Measurements from ENCODE around the gene FAM174C. TPM values are rescaled to one million over a fixed set of nuclear protein-coding genes. Genes with fewer than 3 reads are reported as not detected.
A peak's percentile ranks its signal among the peaks of the same experiment; 100 is the strongest.
"Not testable (repeated sequence)": the region's sequence is repeated elsewhere in the genome, so short reads cannot be mapped to it uniquely, and the experiment has no call there.

FAM174C gene
- total RNA-seq, 1 donor from 2014 or later: 48.0 TPM

DNA sequence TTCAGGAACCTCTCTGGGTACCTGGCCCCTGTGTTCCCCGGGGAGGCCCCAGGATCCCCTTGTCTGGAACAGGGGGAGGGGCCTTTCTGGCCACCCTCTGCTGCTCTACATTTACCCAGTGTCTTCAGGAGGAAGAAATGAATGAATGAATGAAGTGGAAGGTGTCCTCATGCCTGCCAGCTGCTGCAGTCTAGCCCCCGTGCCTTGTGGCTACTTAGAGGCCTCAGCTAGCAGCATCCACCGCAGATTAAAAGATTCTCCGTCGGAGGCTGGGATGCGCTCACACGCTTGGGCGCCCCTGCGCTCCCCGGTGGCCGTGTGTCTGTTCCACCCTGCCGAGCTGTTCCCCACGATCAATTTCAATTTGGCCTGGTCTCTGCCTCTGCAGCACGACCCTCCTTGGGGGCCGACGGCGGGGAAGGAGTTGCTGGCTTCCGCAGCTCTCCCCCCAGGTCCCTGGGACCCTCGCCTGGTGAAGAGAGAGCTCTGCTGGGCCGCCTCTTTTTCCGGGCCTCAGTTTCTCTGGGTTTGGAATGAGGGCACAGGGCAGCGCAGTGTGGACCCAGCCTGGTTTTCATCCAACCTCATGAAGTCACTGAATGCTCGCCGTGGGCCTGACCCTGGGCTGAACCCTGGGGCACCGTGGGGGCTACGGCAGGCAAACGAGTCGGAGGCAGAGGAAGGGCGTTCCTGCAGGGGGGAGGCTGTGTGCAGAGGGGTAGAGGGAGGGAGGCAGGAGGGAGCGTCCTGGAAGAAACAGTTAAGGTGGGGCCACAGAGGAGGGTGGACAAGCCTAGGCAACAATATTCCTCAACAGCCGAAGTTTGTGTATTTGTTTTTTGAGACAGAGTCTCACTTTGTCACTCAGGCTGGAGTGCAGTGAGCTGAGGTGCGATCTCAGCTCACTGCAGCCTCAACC is 38.6 kb downstream of the FAM174C start:
- no peak for DNase-seq (ENCODE audit: low spot score)
- no peak for ATAC-seq

DNA sequence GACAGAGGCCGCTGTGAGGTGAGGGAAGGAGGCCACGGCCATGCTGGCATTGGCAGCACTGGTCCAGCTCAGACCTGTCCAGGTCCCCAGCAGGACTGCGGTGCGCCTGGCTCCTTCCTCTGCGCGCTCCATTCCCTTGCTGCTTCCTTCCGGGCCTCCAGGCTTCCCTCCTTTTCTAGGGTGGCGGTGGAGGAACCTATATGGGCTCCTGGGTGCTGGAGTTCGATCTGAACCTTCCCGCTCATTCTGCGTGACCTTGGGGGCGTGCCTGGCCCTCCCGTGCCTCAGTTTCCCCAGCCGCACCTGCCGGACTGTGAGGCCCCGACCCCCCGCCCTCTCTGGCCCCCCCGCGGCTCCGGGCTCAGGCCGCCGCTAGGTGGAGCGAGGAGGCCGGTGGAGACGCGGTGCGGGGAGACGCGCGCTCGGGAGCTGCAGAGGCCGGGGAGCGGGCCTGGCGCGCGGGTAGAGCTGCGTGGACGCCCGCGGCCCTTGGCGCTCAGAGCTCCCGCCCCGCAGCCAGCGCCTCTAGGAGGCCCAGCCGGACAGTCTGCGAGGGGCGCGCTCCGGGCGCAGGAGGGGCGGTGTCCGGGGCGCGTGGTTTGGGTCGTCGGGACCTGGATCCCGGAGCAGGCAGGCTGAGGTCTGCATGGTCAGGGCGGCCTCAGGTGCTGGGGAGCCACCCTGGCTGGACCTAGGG is 40.3 kb downstream of the FAM174C start:
- DNase-seq (ENCODE audit: low spot score) (peak; percentile 61), ATAC-seq (peak; percentile 95)

DNA sequence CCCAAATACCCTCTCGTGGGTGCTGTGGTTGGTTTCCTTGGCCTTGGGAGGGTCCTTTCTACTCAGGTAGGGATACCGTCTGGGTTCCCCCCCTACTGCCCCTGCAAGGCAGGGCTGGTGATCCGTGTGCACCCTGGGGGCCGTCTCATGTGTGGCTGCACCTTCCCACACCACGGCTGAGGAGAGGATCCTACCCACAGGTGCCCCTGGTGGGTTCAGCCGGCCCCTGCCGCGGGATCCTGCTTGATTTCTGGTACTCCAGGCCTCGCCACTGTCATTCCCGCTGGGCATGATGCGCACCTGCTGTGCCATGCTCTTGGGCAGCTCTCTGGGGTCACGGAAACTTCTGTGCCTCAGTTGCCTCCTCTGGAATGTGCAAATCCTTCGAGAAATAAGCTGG is 41.1 kb downstream of the FAM174C start:
- no peak for DNase-seq (ENCODE audit: low spot score)
- ATAC-seq: no peak

DNA sequence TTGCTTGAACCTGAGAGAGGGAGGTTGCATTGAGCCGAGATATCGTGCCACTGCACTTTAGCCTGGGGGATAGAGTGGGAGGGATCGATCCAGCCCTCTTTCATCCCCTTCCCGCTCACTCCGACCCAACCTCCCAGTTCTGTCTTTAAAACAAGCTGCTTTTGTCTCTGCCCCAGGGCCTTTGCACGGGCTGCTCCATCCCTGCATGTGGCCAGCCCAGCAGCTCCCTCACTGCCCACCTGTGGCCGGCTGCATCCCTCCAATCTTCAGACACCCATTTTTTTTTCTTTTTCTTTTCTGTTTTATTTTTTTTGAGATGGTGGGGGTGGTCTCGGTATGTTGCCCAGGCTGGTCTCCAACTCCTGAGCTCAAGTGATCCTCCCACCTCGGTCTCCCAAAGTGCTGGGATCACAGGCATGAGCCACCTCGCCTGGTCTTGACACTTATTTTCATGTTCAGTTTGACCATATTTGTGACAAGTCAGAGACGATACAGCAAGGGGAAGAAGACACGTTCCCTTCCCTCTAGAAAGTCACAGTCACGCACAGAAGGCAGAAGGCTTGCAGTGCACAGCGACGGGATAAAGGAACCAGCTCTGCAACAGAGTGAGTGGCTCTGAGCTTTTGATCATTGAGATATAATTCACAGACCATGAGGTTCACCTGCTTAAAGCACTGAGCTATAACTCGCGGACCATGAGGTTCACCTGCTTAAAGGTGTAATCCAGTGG is 42.1 kb downstream of the FAM174C start:
- DNase-seq (ENCODE audit: low spot score) (no peak), ATAC-seq (no peak)

DNA sequence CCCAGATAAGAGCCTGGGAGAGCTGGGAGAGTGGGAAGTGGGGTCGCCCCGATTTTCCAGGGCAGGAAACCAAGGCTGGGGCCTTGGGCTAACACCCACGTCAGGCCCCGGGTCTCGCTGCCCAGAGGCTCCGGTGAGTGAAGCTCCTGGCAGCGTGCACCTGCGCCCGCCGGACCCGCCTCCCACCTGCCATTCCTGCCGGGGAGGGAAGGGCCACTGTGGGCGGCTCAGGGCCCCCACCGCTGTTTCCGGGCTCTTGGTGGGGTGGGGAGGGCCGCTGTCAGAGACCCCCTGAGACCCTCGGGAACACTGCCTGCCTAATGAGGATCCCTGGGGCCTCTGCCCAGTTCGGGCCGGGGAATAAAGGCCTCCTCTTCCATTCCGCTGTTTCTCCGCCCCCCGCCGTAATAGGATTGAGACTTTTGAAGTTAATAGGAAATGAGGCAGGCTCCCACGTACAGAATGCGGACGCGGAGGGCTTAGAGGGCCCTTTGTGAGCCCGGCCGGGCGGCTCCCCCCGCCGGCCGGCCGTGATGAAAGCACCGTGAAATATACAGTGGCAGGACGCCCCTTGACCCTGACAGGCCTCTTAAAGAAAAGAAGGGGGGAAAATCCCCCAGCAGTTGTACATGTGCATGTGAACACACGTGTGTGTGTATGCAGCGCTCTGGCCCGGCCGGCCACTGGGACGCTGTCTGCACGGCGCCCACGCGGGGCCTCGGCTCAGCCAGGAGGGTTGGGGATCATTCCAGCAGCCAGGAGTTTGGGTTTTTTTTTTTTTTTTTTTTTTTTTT is 43.5 kb downstream of the FAM174C start:
- ATAC-seq (no peak), DNase-seq (ENCODE audit: low spot score) (no peak)

DNA sequence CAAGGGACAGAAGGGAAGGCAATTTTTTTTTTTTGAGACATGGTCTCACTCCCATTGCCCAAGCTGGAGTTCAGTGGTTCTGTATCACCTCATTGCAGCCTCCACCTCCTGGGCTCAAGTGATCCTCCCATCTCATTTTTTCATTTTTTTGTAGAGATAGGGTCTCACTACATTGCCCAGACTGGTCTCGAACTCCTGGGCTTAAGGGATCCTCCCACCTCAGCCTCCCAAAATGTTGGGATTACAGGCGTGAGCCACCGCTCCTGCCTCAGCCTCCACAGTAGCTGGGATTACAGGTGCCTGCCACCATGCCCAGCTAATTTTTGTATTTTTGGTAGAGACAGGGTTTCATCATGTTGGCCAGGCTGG is 44.9 kb downstream of the FAM174C start:
- not testable (repeated sequence) for ATAC-seq

DNA sequence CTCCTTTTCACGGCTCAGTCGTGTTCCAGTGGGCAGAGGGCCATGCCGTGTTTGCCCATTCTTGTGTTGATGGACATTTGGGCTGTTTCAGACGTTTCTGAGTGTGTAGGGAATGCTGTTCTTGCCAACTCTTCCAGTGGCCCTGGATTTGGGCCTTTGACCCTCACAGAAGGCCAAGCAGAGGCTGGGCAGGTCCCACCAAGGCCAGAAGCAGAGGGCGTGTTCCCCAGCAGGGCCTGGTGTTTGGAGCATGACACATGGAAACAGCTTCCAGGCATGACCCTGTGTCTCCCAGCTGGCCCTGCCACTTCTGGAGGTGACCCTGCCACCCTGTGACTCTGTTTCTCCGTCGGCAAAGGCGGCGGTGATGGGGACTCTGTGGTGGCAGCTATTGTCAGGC is 46.2 kb downstream of the FAM174C start:
- ATAC-seq (no peak), DNase-seq (ENCODE audit: low spot score) (no peak)

More for the DNA sequence above, 44.9 kb downstream of the FAM174C start:
- not testable (repeated sequence) for DNase-seq (ENCODE audit: low spot score)

DNA sequence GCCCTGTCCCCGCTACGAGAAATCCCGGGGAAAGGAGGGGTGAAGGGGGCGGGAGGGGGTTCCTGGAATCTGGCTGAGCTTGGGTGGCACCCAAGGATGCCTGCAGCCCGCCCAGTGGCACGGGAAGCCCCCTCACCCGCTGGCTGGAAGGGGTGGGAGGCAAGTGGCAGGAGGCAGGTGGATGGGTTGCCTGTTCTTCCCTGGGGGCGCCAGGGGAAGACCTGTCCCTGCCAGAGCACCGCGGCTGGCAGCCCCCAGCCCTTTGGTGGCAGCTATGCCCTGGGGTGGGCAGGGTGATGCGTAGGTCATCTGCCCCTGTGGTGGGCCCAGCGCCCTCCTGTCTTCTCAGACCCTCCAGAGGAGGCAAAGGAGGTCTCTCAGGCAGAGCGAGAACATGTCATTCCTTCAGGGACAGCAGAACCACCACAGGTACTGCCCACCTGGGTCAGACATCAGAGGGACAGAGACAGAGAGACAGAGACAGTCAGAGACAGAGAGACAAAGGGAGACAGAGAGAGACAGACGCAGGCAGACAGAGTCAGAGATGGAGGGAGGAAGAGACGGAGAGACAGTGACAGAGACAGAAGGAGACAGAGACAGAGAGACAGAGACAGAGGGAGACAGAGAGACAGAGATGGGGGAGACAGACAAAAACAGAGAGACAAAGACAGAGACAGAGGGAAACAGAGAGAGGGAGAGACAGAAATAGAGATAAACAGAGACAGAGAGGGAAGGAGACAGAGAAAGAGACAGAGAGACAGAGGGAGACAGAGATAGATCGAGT is 47.1 kb downstream of the FAM174C start:
- no peak for DNase-seq (ENCODE audit: low spot score)
- no peak for ATAC-seq

DNA sequence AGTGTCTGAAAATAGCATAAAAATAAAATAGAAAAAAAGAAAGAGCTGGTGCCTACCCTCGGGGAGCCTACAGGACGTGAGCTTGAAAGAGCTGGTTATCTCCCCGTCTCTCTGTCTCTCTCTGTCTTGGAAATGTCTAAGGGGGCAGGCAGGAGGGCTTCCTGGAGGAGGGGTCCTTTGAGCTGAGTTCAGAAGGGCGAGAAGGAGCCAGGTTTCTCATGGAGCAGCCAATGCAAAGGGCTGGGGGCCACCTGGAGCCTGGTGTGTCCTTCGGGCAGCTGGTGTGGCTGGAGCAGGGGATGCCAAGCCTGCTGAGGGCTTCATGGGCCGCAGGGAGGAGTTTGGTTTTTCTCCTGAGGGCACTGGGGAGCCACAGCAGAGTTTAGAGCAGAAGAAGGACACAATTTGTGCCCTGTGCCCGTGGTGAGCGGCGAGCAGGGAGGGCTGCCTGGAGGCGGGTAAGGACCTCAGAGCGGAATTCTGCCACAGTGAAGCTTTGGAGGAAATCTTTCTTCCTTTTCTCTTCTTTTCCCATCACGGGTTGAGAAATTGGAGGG is 49.0 kb downstream of the FAM174C start:
- no peak for DNase-seq (ENCODE audit: low spot score)

DNA sequence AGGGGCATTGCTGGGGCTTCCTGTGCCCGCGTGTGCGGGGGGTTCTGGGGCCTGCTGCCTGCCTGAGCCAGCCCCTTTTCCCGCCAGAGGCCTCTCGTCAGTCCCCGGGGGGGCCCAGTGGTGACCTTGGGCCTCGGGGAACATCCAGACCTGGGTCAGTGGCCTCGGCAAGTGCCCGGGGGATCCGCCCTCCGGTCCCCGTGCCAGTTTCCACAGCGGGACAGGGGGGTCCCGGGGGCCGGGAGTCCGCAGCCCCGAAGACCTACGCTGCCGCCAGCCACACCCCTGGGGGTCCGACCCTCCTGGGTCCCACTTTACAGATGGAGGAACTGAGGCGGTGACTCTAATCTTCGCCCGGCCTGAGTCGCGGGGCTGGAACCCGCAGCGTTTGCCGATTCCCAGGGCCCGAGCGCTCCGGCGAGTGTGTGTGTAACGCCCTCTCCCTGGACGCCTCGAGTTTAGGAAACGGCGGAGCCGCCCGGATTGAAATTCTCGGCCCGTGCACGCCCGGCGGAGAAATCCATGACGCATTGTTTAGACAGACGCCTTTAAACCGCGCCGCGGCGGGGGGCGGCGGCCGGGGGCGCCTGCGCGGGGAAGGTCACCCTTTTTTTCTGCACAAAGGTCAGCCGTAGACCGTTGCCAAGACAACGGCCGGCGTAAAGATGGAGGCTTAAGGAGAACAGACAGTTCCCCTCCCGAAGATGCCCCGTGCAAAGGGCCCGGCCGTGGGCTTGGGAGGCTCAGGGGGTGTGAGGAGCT is 49.7 kb downstream of the FAM174C start:
- peak; percentile 64 for ATAC-seq

More for the DNA sequence above, 49.0 kb downstream of the FAM174C start:
- no peak for ATAC-seq

DNA sequence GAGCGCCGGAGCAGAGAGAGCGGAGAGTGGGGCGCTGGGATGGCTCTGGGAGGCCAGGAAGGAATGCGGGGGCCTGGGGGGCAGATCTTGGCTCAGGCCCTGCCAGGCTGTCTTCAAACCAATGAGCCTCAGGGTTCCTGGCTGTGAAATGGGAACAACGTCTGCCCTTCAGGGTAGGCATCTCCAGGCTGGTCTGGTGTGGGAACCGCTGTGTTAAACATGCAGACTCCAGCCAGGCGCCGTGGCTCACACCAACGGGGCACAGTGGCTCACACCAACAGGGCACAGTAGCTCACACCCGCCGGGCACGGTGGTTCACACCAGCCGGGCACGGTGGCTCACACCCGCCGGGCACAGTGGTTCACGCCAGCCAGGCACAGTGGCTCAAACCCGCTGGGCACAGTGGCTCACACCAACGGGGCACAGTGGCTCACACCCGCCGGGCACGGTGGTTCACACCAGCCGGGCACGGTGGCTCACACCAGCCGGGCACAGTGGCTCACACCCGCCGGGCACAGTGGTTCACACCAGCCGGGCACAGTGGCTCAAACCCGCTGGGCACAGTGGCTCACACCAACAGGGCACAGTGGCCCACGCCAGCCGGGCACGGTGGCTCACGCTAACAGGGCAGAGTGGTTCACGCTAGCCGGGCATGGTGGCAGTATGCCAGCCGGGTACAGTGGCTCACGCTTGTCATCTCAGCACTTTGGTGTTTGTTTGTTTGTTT is 50.4 kb downstream of the FAM174C start:
- DNase-seq (ENCODE audit: low spot score) (no peak), ATAC-seq (peak; percentile 33)

More for the DNA sequence above, 49.7 kb downstream of the FAM174C start:
- DNase-seq (ENCODE audit: low spot score): no peak

DNA sequence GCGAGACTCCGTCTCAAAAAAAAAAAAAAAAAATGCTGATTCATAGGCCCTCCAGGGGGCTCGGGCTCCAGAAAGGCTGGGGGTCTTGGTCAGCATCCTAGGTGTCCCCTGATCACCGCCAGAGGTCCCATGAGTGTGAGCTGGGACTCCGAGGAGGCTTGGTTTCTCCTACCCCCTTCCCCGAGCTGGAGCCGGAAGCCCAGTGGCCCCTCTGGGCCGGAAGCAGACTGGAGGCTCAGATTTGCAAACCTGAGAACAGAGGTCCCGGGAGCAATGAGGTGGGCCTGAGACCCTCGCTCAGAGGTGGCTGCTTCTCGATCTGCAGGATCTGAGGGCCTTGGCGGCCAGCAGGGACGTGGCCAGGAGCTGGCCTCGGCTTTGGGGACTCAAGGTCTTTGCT is 51.8 kb downstream of the FAM174C start:
- no peak for DNase-seq (ENCODE audit: low spot score)
- no peak for ATAC-seq

Other genes starting within 250 kb of the FAM174C start
- gene CNN2, start 248.9 kb upstream of the FAM174C start, total RNA-seq: 23.2 TPM
- 10.4 TPM for gene ABCA7, start 235.4 kb upstream of the FAM174C start, total RNA-seq
- gene ARHGAP45, start 208.4 kb upstream of the FAM174C start, total RNA-seq: 5.1 TPM
- gene POLR2E, start 180.2 kb upstream of the FAM174C start, total RNA-seq: 143 TPM
- gene GPX4, start 171.5 kb upstream of the FAM174C start, total RNA-seq: 247 TPM
- 22.6 TPM for gene SBNO2, start 101.3 kb upstream of the FAM174C start, total RNA-seq
- 33.1 TPM for gene STK11, start 69.8 kb upstream of the FAM174C start, total RNA-seq
- gene CBARP, start 37.5 kb upstream of the FAM174C start, total RNA-seq: 0.38 TPM
- 282 TPM for gene ATP5F1D, start 33.8 kb upstream of the FAM174C start, total RNA-seq
- 51.7 TPM for gene MIDN, start 26.9 kb upstream of the FAM174C start, total RNA-seq
- 125 TPM for gene CIRBP, start 6.2 kb upstream of the FAM174C start, total RNA-seq
- 8.6 TPM for gene EFNA2, start 10.3 kb downstream of the FAM174C start, total RNA-seq
- gene NDUFS7, start 108.4 kb downstream of the FAM174C start, total RNA-seq: 105 TPM
- gene GAMT, start 126.0 kb downstream of the FAM174C start, total RNA-seq: 214 TPM
- gene DAZAP1, start 132.1 kb downstream of the FAM174C start, total RNA-seq: 48.1 TPM
- gene RPS15, start 162.9 kb downstream of the FAM174C start, total RNA-seq: 410 TPM
- gene APC2, start 174.6 kb downstream of the FAM174C start, total RNA-seq: 0.13 TPM
- 19.2 TPM for gene C19orf25, start 203.7 kb downstream of the FAM174C start, total RNA-seq
- gene PCSK4, start 214.8 kb downstream of the FAM174C start, total RNA-seq: 4.8 TPM
- 118 TPM for gene REEP6, start 215.7 kb downstream of the FAM174C start, total RNA-seq
- gene ADAMTSL5, start 237.5 kb downstream of the FAM174C start, total RNA-seq: 1.6 TPM
- not detected for gene PLK5, start 248.5 kb downstream of the FAM174C start, total RNA-seq